Upper lobe of right lung (tissue), 1 donor: ENCODE measurements around the gene MAML3. TPM values are rescaled to one million over a fixed set of nuclear protein-coding genes. Genes with fewer than 3 reads are reported as not detected.
A peak's percentile ranks its signal among the peaks of the same experiment; 100 is the strongest.

Source experiments
- ATAC-seq: fragments of 200-7000 bp; cut with Tn5 transposase; one replicate; pipeline ENCODE4 v1.9.1; 2020; ENCODE audit warnings: mild to moderate bottlenecking, moderate library complexity
- DNase-seq: peaks from one replicate; pipeline ENCODE4 v3.0.0-alpha.2; 2020
- H3K27ac ChIP-seq: fragments of 200-600 bp; one replicate; pipeline ENCODE4 v1.8.0; 2022
- H3K27me3 ChIP-seq: fragments of 200-600 bp; one replicate; pipeline ENCODE4 v1.8.0; 2022; ENCODE audit warnings: mild to moderate bottlenecking
- H3K36me3 ChIP-seq: fragments of 200-600 bp; one replicate; pipeline ENCODE4 v1.8.0; 2022
- H3K4me1 ChIP-seq: fragments of 200-600 bp; one replicate; pipeline ENCODE4 v1.8.0; 2022
- H3K4me3 ChIP-seq: fragments of 200-600 bp; one replicate; pipeline ENCODE4 v1.8.0; 2022; ENCODE audit warnings: mild to moderate bottlenecking
- H3K9me3 ChIP-seq: fragments of 200-600 bp; one replicate; pipeline ENCODE4 v1.8.0; 2022
- intact Hi-C: fragments of 100-400 bp; cut with DNase I; formaldehyde crosslinking; loops from one replicate; pipeline ENCODE4 v1.11.0; 2022
- total RNA-seq: library from RNA; stranded (reverse); fragmentation: NEBNext Ultra II Directional; extraction: Animal tissue kit (Norgen Biotek cat#: 25700); gene quantifications from one replicate; pipeline ENCODE4 v1.2.1, GENCODE V29; 2021
- TF ChIP-seq, protein P1 (sequence below): fragments of 200-600 bp; IDR thresholded peaks from one replicate; pipeline ENCODE4 v1.8.0; 2022; ENCODE audit warnings: antibody characterized with exemption
- donor health status: DM: no; HTN: yes; CAD: no; lungs with severe emphysema.

Gene MAML3
- total RNA-seq, 1 donor from 2014 or later, result 13.1 TPM

DNA sequence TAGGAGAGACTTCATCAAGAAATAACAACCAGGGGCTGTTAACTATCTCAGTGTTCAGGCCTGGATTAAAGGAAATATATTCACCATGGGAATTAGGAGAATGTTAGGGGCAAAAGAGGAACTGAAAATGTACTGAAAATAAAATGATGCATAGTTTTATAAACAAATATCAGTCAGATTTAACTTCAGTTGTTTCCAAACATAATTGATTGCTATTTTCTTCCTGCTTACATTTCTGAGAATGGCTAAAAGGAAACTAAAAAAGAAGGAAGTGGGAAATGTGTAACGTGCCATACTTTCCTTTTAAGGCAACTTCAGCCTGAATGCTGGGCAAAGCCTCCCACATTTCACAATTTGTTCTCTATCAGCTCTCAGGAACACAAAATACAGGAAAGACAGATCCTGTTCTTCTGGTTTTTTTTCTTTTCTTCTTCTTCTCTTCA, 178.1 kb downstream of the MAML3 start:
- peaks cover 51% of the 10 kb centered on the region for H3K4me1 ChIP-seq
- ATAC-seq, result peak; percentile 77

DNA sequence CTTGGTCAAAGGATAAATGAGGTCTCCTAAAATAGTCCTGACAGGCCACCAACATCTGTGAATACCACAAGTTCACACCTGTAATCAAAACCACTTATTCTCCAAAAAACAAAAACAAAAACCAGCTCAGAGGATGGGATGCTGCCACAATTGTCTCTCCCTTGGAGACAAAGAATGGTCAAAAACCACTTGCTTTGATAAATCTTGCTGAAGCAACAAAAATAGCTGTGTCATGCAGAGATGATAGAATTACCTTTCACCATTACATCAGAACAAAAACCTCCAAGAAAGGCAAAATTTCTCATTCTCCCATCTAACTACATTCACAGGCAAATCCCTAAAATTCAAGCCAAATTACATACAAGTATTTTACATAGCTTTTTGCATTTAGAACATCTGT, 180.4 kb downstream of the MAML3 start:
- no peaks in the 10 kb centered on the region for H3K27me3 ChIP-seq
- H3K4me1 ChIP-seq, result peaks cover 66% of the 10 kb centered on the region
- H3K4me3 ChIP-seq, result no peak overlapping the region
- no peak overlapping the region for H3K27ac ChIP-seq
- no peak for ATAC-seq
- no peak for DNase-seq
- no peaks in the 10 kb centered on the region for H3K36me3 ChIP-seq
- H3K9me3 ChIP-seq, result no peaks in the 10 kb centered on the region
- intact Hi-C loops, result no loop called here
- TF ChIP-seq, protein P1, sequence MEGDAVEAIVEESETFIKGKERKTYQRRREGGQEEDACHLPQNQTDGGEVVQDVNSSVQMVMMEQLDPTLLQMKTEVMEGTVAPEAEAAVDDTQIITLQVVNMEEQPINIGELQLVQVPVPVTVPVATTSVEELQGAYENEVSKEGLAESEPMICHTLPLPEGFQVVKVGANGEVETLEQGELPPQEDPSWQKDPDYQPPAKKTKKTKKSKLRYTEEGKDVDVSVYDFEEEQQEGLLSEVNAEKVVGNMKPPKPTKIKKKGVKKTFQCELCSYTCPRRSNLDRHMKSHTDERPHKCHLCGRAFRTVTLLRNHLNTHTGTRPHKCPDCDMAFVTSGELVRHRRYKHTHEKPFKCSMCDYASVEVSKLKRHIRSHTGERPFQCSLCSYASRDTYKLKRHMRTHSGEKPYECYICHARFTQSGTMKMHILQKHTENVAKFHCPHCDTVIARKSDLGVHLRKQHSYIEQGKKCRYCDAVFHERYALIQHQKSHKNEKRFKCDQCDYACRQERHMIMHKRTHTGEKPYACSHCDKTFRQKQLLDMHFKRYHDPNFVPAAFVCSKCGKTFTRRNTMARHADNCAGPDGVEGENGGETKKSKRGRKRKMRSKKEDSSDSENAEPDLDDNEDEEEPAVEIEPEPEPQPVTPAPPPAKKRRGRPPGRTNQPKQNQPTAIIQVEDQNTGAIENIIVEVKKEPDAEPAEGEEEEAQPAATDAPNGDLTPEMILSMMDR, result no peak

More for the DNA sequence above, 178.1 kb downstream of the MAML3 start:
- DNase-seq, result no peak
- H3K27ac ChIP-seq, result peak overlapping the region; percentile 85
- H3K27me3 ChIP-seq, result no peaks in the 10 kb centered on the region
- H3K4me3 ChIP-seq, result no peak overlapping the region
- TF ChIP-seq, protein P1, result no peak
- no peaks in the 10 kb centered on the region for H3K9me3 ChIP-seq
- intact Hi-C loops, result no loop called here
- H3K36me3 ChIP-seq, result no peaks in the 10 kb centered on the region

- Histone ChIP-seq H3K4me3 (no peak overlapping the region), H3K36me3 (no peaks in the 10 kb centered on the region), H3K27ac (no peak overlapping the region), H3K4me1 (peaks cover 63% of the 10 kb centered on the region), H3K9me3 (no peaks in the 10 kb centered on the region), H3K27me3 (no peaks in the 10 kb centered on the region)
- ATAC-seq (no peak), DNase-seq (no peak)
- TF ChIP-seq, protein P1, result no peak
- intact Hi-C loops, result no loop called here
These were observed 181.0 kb downstream of the MAML3 start for GRCh38 chr4:139973015-139973414.

DNA sequence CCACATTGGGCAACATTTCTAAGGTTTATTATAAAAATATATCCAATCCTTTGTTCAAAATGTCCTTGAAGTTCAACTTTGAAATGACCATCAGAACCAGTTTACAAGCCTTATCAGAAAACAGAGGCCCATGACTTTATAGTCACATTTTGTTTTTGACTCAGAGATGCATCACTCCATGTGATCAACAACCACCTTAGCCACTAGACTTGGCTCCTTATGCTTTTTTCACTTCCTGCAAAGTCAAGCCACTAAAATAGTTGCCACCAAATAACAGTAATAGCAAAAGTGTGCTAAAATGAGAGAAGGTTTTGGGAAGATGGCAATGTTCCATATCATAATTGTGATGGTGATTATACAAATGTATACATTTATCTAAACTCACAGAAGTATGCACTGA, 181.7 kb downstream of the MAML3 start:
- ATAC-seq (no peak), DNase-seq (no peak)
- Histone ChIP-seq H3K9me3 (no peaks in the 10 kb centered on the region), H3K36me3 (no peaks in the 10 kb centered on the region), H3K27me3 (no peaks in the 10 kb centered on the region), H3K4me3 (no peak overlapping the region), H3K27ac (no peak overlapping the region), H3K4me1 (peaks cover 61% of the 10 kb centered on the region)
- TF ChIP-seq, protein P1, result no peak
- intact Hi-C loops, result no loop called here

DNA sequence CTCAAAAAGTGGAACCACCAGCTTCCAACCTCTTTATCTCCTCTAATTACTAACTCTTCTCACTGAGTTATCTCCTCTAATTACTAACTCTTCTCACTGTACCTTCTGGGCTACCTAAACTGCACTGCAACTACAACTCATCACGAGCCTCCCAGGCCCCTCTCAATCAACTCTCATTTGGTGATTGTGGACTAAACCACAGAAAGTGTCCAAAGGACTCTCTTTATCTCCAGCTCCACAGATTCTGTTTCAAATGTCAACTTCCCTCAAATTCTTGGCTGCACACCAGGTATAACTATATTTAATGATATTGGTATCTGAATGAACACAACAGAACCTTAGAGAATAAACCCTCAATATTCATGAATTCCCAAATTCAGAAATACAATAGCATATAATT, 182.9 kb downstream of the MAML3 start:
- ATAC-seq (no peak), DNase-seq (no peak)
- Histone ChIP-seq H3K27ac (peak overlapping the region; percentile 18), H3K4me1 (peaks cover 59% of the 10 kb centered on the region), H3K9me3 (no peaks in the 10 kb centered on the region), H3K27me3 (no peaks in the 10 kb centered on the region), H3K4me3 (no peak overlapping the region), H3K36me3 (no peaks in the 10 kb centered on the region)
- TF ChIP-seq, protein P1, result no peak
- intact Hi-C loops, result no loop called here

GRCh38 chr4:139969635-139970266, 184.2 kb downstream of the MAML3 start:
- Histone ChIP-seq H3K4me3 (no peak overlapping the region), H3K27ac (no peak overlapping the region), H3K27me3 (no peaks in the 10 kb centered on the region), H3K36me3 (no peaks in the 10 kb centered on the region), H3K4me1 (peaks cover 57% of the 10 kb centered on the region), H3K9me3 (no peaks in the 10 kb centered on the region)
- DNase-seq (no peak), ATAC-seq (peak; percentile 19)
- TF ChIP-seq, protein P1, result no peak
- intact Hi-C loops, result no loop called here
